GM12891 (cell line): ENCODE measurements around the gene PPP2R2D.

Experiments used
- PAX5 ChIP-seq: IDR thresholded peaks from 2 replicates; pipeline ENCODE4 v1.6.1; 2011; ENCODE audit warnings: low read length, moderate library complexity, mild to moderate bottlenecking; ENCODE audit not compliant: insufficient read depth, severe bottlenecking
- POLR2A ChIP-seq: IDR thresholded peaks from 2 replicates; pipeline ENCODE4 v1.6.1; 2011; ENCODE audit warnings: low read depth, low read length, control low read depth
- POLR2AphosphoS5 ChIP-seq: IDR thresholded peaks from 2 replicates; pipeline ENCODE4 v1.6.1; 2011; ENCODE audit warnings: low read depth, low read length, control low read depth
- POU2F2 ChIP-seq: IDR thresholded peaks from 2 replicates; pipeline ENCODE4 v1.6.1; 2011; ENCODE audit warnings: low read depth, mild to moderate bottlenecking, control low read depth, low read length, moderate library complexity
- SPI1 ChIP-seq: IDR thresholded peaks from 2 replicates; pipeline ENCODE4 v1.6.1; 2011; ENCODE audit warnings: low read depth, low read length, control low read depth
- TAF1 ChIP-seq: IDR thresholded peaks from 2 replicates; pipeline ENCODE4 v1.6.1; 2011; ENCODE audit warnings: low read depth, low read length, control low read depth

- no peak for TF ChIP-seq POLR2A
- TF ChIP-seq POLR2AphosphoS5 = no peak
- no peak for TF ChIP-seq PAX5
- no peak for TF ChIP-seq TAF1
- no peak for TF ChIP-seq SPI1
- TF ChIP-seq POU2F2 = no peak
These were observed 37.0 kb downstream of the PPP2R2D start for GRCh38 chr10:131937836-131938235.
